OCI-LY7 (cell line): Measurements from ENCODE around the gene HTRA2. TPM values are rescaled to one million over a fixed set of nuclear protein-coding genes. Genes with fewer than 3 reads are reported as not detected.
A peak's percentile ranks its signal among the peaks of the same experiment; 100 is the strongest.

Experiments used
- BruUV-seq: library from RNA; stranded (reverse); fragments of 400-500 nt; replicated peaks from 2 replicates; lab custom pipeline; 2021; lab: Mats Ljungman, UMichigan
- CTCF ChIA-PET: fragments of 300-600 bp; sonication (Branson Sonifier 250); formaldehyde crosslinking; loops from one replicate; lab custom pipeline; 2022; ENCODE audit warnings: antibody characterized with exemption; ENCODE audit not compliant: unreplicated experiment; lab: Charles Lee
- POLR2A ChIA-PET: fragments of 300-600 bp; sonication (Branson Sonifier 250); formaldehyde crosslinking; loops from one replicate; lab custom pipeline; 2022; ENCODE audit warnings: antibody characterized with exemption; lab: Charles Lee
- DNase-seq: peaks from one replicate; pipeline ENCODE4 v3.0.0-alpha.2; 2015; ENCODE audit warnings: low spot score
- H2AFZ ChIP-seq: fragments of 200-600 bp; sonication (generic), shearing (Covaris generic); 2 replicates; pipeline ENCODE4 v1.6.1; 2014; ENCODE audit warnings: mild to moderate bottlenecking, antibody characterized with exemption, low read length, moderate library complexity
- H3K27ac ChIP-seq: fragments of 200-600 bp; sonication (generic); 2 replicates; pipeline ENCODE4 v1.5.1; 2014; ENCODE audit warnings: mixed run types, low read depth, mild to moderate bottlenecking, moderate library complexity, low read length, inconsistent platforms; ENCODE audit not compliant: poor library complexity, severe bottlenecking
- H3K36me3 ChIP-seq: fragments of 200-600 bp; sonication (generic); 2 replicates; pipeline ENCODE4 v1.6.1; 2014; ENCODE audit warnings: mild to moderate bottlenecking, antibody characterized with exemption, low read length, moderate library complexity, mixed read lengths; ENCODE audit not compliant: insufficient read depth
- H3K4me1 ChIP-seq: fragments of 200-600 bp; sonication (generic); 2 replicates; pipeline ENCODE4 v1.5.1; 2014; ENCODE audit warnings: mild to moderate bottlenecking, low read length; ENCODE audit not compliant: insufficient read depth, poor library complexity, severe bottlenecking
- H3K4me2 ChIP-seq: fragments of 200-600 bp; sonication (generic); 2 replicates; pipeline ENCODE4 v1.6.1; 2014; ENCODE audit warnings: mild to moderate bottlenecking, low read length
- H3K4me3 ChIP-seq: fragments of 200-600 bp; sonication (generic); 2 replicates; pipeline ENCODE4 v1.5.1; 2014; ENCODE audit warnings: mild to moderate bottlenecking, low read depth, low read length; ENCODE audit not compliant: poor library complexity, severe bottlenecking
- H3K79me2 ChIP-seq: fragments of 200-600 bp; sonication (generic); 2 replicates; pipeline ENCODE4 v1.6.1; 2016; ENCODE audit warnings: low read depth, mild to moderate bottlenecking, low read length, moderate library complexity, mixed read lengths; ENCODE audit not compliant: insufficient read depth
- H3K9me2 ChIP-seq: fragments of 200-600 bp; sonication (generic); 2 replicates; pipeline ENCODE4 v1.6.1; 2016; ENCODE audit warnings: mild to moderate bottlenecking, low read length, mixed read lengths; ENCODE audit not compliant: insufficient read depth
- H3K9me3 ChIP-seq: fragments of 200-600 bp; sonication (generic); 2 replicates; pipeline ENCODE4 v1.6.1; 2014; ENCODE audit warnings: mild to moderate bottlenecking, mixed run types, low read length, mixed read lengths
- H4K20me1 ChIP-seq: fragments of 200-600 bp; sonication (generic); 2 replicates; pipeline ENCODE4 v1.6.1; 2014; ENCODE audit warnings: mild to moderate bottlenecking, antibody characterized with exemption, low read length, moderate library complexity, mixed read lengths; ENCODE audit not compliant: insufficient read depth
- EZH2phosphoT487 ChIP-seq: fragments of 200-600 bp; sonication (generic); IDR thresholded peaks from 2 replicates; pipeline ENCODE4 v1.6.1; 2018; ENCODE audit warnings: low read depth, borderline replicate concordance, mild to moderate bottlenecking, mixed run types, antibody characterized with exemption, low read length, moderate library complexity, mixed read lengths
- intact Hi-C: fragments of 100-400 bp; cut with micrococcal nuclease; formaldehyde crosslinking; loops from one replicate; pipeline ENCODE4 v1.10.0; 2022; ENCODE audit not compliant: unreplicated experiment
- total RNA-seq, 2 experiments: library from RNA; depleted of rRNA in 1 of 2; stranded (reverse); fragments of >200 nt in 1 of 2; shearing (Covaris generic) in 1 of 2; gene quantifications; 2 replicates each; pipeline ENCODE4 v1.2.3, GENCODE V29; 2014 to 2022
- TF ChIP-seq, protein P1 (sequence below): fragments of 200-600 bp; sonication (generic); conservative IDR thresholded peaks from 2 replicates; pipeline ENCODE4 v1.5.1; 2014; ENCODE audit warnings: mild to moderate bottlenecking, antibody characterized with exemption, low read length, moderate library complexity, mixed read lengths

HTRA2 gene
- total RNA-seq, 2 experiments from 2014 or later: 50.7 to 54.8 TPM

DNA sequence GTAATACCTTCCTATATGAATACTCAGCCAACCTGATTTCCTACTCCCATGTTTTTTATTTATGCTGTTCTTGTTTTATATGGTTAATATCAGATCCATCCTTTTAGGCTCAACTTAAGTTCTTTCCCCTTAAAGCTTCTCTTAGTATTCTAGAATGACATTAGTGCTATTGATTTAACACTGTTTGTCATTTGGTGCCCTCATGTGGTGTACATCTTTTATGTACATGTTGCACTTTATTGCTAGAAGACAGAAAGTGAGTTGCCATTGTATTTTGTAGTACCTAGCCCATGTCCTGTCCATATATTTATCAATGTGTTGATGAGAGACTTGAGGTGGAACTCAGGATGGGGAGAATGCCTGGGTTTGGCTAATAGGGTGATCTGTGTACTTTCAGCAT lies 2.5 kb downstream of the HTRA2 start:
- CTCF ChIA-PET: interaction anchor here (0.8 to 3.6 kb wide), 3 partner anchors 25 to 53 kb away, joined by 3 to 18 read pairs (median 4); partner anchors contain the start of genes CCDC142, PCGF1 and TTC31
- BruUV-seq: no TSS peak

DNA sequence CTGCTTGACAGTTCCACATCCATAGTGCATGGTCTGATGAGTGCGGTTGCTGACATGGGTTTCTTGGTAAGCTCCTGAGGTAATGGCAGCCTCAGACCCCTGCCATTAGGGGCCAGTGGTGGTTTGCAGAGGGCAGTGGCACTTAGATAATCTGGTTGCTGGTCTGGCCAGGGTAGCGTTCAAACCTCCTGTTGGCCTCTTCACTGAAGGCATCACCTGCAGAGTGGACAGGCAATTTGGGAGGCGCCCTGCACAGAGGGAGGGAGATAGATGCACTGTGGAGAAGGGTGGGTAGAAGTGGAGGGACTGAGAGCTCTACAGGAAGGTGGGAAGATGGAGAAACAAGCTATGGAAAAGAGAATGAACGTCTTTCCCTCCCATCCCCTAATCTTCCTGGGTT lies 3.7 kb downstream of the HTRA2 start:
- Histone ChIP-seq H3K79me2 (peaks cover 19% of the 10 kb centered on the region), H3K9me2 (no peaks in the 10 kb centered on the region), H3K4me2 (no peak overlapping the region), H3K27ac (no peak overlapping the region), H3K4me3 (no peak overlapping the region), H3K9me3 (no peaks in the 10 kb centered on the region), H4K20me1 (no peaks in the 10 kb centered on the region), H3K36me3 (peaks cover 35% of the 10 kb centered on the region; the same call in 1 of the 2 replicates), H2AFZ (no peak overlapping the region), H3K4me1 (peaks cover 17% of the 10 kb centered on the region)
- no TSS peak for BruUV-seq
- TF ChIP-seq, protein P1, sequence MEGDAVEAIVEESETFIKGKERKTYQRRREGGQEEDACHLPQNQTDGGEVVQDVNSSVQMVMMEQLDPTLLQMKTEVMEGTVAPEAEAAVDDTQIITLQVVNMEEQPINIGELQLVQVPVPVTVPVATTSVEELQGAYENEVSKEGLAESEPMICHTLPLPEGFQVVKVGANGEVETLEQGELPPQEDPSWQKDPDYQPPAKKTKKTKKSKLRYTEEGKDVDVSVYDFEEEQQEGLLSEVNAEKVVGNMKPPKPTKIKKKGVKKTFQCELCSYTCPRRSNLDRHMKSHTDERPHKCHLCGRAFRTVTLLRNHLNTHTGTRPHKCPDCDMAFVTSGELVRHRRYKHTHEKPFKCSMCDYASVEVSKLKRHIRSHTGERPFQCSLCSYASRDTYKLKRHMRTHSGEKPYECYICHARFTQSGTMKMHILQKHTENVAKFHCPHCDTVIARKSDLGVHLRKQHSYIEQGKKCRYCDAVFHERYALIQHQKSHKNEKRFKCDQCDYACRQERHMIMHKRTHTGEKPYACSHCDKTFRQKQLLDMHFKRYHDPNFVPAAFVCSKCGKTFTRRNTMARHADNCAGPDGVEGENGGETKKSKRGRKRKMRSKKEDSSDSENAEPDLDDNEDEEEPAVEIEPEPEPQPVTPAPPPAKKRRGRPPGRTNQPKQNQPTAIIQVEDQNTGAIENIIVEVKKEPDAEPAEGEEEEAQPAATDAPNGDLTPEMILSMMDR: no peak
- no peak for TF ChIP-seq EZH2phosphoT487
- CTCF ChIA-PET: no interaction called here
- POLR2A ChIA-PET: interaction anchor here (0.6 kb wide), 1 partner anchor 52 kb away, joined by 4 read pairs; no protein-coding TSS in a partner anchor
- DNase-seq: no peak
- intact Hi-C loops: no loop called here

More for the DNA sequence above, 2.5 kb downstream of the HTRA2 start:
- no peaks in the 10 kb centered on the region for H3K9me3 ChIP-seq
- no peaks in the 10 kb centered on the region for H3K9me2 ChIP-seq
- peaks cover 27% of the 10 kb centered on the region for H3K4me1 ChIP-seq
- no peak overlapping the region for H2AFZ ChIP-seq
- TF ChIP-seq, protein P1: peak; percentile 77
- TF ChIP-seq EZH2phosphoT487: no peak
- intact Hi-C loops: no loop called here
- H4K20me1 ChIP-seq: peaks cover 5% of the 10 kb centered on the region; the same call in 1 of the 2 replicates
- peak overlapping the region; percentile 85; the same call in 1 of the 2 replicates for H3K4me2 ChIP-seq
- H3K27ac ChIP-seq: no peak overlapping the region
- peak; percentile 61 for DNase-seq
- POLR2A ChIA-PET: interaction anchor here (0.9 to 1.2 kb wide), 3 partner anchors 13 to 59 kb away, joined by 3 to 4 read pairs (median 3); partner anchors contain the start of gene MRPL53
- no peak overlapping the region for H3K4me3 ChIP-seq
- peaks cover 31% of the 10 kb centered on the region for H3K79me2 ChIP-seq
- H3K36me3 ChIP-seq: peaks cover 47% of the 10 kb centered on the region

DNA sequence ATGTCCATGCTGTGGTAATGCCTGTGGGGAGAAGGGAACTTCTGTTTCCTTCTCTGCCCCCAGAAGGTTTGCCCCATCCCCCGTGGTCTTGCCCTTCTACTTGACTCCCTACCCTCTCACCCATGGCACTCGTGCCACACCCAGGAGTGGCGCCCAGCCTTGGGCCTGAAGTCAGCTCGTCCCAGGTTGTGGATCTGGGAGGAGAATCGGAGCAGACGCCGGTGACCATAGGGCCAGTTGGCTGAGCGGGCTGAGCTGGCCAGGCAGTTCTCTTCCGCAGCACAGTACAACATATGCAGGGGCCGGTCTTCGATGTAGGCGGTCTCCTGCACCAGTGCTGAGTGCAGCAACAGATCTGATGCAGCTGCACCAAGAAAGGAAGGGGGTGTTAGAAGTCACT lies 4.7 kb downstream of the HTRA2 start:
- ChIA-PET CTCF (no interaction called here), POLR2A (no interaction called here)
- Histone ChIP-seq H2AFZ (no peak overlapping the region), H4K20me1 (no peaks in the 10 kb centered on the region), H3K4me1 (peaks cover 16% of the 10 kb centered on the region), H3K79me2 (peaks cover 9% of the 10 kb centered on the region; the same call in 1 of the 2 replicates), H3K27ac (no peak overlapping the region), H3K4me2 (no peak overlapping the region), H3K9me3 (no peaks in the 10 kb centered on the region), H3K36me3 (peaks cover 27% of the 10 kb centered on the region; the same call in 1 of the 2 replicates), H3K9me2 (no peaks in the 10 kb centered on the region), H3K4me3 (no peak overlapping the region)
- no peak for DNase-seq
- intact Hi-C loops: no loop called here
- no TSS peak for BruUV-seq
- TF ChIP-seq, protein P1: no peak
- TF ChIP-seq EZH2phosphoT487: no peak
